Astrocyte (in vitro differentiated cells and primary cell): ENCODE measurements around the gene KCNG3. TPM values are rescaled to one million over a fixed set of nuclear protein-coding genes. Genes with fewer than 3 reads are reported as not detected.

Source experiments
- DNase-seq: peaks from one replicate; pipeline ENCODE4 v3.0.0-alpha.2; 2010; ENCODE audit warnings: low read depth
- FAIRE-seq: peaks from 2 replicates; lab custom pipeline; 2011; peaks lifted over from hg19 to GRCh38; lab: Jason Lieb, UNC
- H2AFZ ChIP-seq: 2 replicates; pipeline ENCODE4 v1.6.0; 2012; ENCODE audit warnings: low read depth, low read length, inconsistent platforms
- H3K27ac ChIP-seq: 2 replicates; pipeline ENCODE4 v1.5.1; 2011; ENCODE audit warnings: low read depth, low read length, inconsistent platforms
- H3K27me3 ChIP-seq: 2 replicates; pipeline ENCODE4 v1.6.0; 2011; ENCODE audit warnings: low read length, inconsistent platforms; ENCODE audit not compliant: insufficient read depth
- H3K36me3 ChIP-seq: 2 replicates; pipeline ENCODE4 v1.5.1; 2011; ENCODE audit warnings: low read length, inconsistent platforms; ENCODE audit not compliant: insufficient read depth
- H3K4me1 ChIP-seq: 2 replicates; pipeline ENCODE4 v1.5.1; 2011; ENCODE audit warnings: low read length, inconsistent platforms; ENCODE audit not compliant: insufficient read depth
- H3K4me2 ChIP-seq: 2 replicates; pipeline ENCODE4 v1.6.0; 2012; ENCODE audit warnings: low read length, inconsistent platforms
- H3K4me3 ChIP-seq: 2 replicates; pipeline ENCODE4 v1.5.1; 2011; ENCODE audit warnings: low read depth, mild to moderate bottlenecking, low read length, inconsistent platforms; ENCODE audit not compliant: insufficient read depth
- H3K79me2 ChIP-seq: 2 replicates; pipeline ENCODE4 v1.6.0; 2012; ENCODE audit warnings: mild to moderate bottlenecking, low read length, inconsistent platforms; ENCODE audit not compliant: insufficient read depth
- H3K9ac ChIP-seq: 2 replicates; pipeline ENCODE4 v1.6.0; 2012; ENCODE audit warnings: mild to moderate bottlenecking, low read length, inconsistent platforms
- H3K9me3 ChIP-seq: 2 replicates; pipeline ENCODE4 v1.5.1; 2012; ENCODE audit warnings: low read depth, mild to moderate bottlenecking, low read length, inconsistent platforms; ENCODE audit not compliant: insufficient read depth
- H4K20me1 ChIP-seq: 2 replicates; pipeline ENCODE4 v1.6.0; 2012; ENCODE audit warnings: low read length, inconsistent platforms; ENCODE audit not compliant: insufficient read depth
- H3K27ac Mint-ChIP-seq: one replicate; pipeline ENCODE4 v1.8.0; 2021; ENCODE audit warnings: mild to moderate bottlenecking, mixed read lengths; ENCODE audit not compliant: unreplicated experiment
- H3K27me3 Mint-ChIP-seq: one replicate; pipeline ENCODE4 v1.8.0; 2021; ENCODE audit warnings: low read depth, mixed read lengths; ENCODE audit not compliant: unreplicated experiment
- H3K36me3 Mint-ChIP-seq: one replicate; pipeline ENCODE4 v1.8.0; 2021; ENCODE audit warnings: low read depth, mixed read lengths; ENCODE audit not compliant: unreplicated experiment
- H3K4me1 Mint-ChIP-seq: one replicate; pipeline ENCODE4 v1.8.0; 2021; ENCODE audit warnings: low read depth, mixed read lengths; ENCODE audit not compliant: unreplicated experiment
- H3K4me3 Mint-ChIP-seq: one replicate; pipeline ENCODE4 v1.8.0; 2021; ENCODE audit warnings: mild to moderate bottlenecking, moderate library complexity, mixed read lengths; ENCODE audit not compliant: unreplicated experiment
- H3K9me3 Mint-ChIP-seq: one replicate; pipeline ENCODE4 v1.8.0; 2021; ENCODE audit warnings: mild to moderate bottlenecking, mixed read lengths; ENCODE audit not compliant: unreplicated experiment
- EZH2 ChIP-seq: IDR thresholded peaks from 2 replicates; pipeline ENCODE4 v1.6.1; 2012; ENCODE audit warnings: mild to moderate bottlenecking, low read length, inconsistent platforms; ENCODE audit not compliant: insufficient read depth
- total RNA-seq: library from RNA; stranded (reverse); gene quantifications from 2 replicates; pipeline ENCODE4 v1.2.1, GENCODE V29; 2021
- TF ChIP-seq, protein P1 (sequence below): IDR thresholded peaks from 2 replicates; pipeline ENCODE4 v1.5.1; 2011; ENCODE audit warnings: low read depth, mild to moderate bottlenecking, inconsistent platforms, low read length, moderate library complexity; ENCODE audit not compliant: insufficient read depth

Gene KCNG3
- total RNA-seq, 1 donor from 2014 or later = 0.20 TPM

DNA sequence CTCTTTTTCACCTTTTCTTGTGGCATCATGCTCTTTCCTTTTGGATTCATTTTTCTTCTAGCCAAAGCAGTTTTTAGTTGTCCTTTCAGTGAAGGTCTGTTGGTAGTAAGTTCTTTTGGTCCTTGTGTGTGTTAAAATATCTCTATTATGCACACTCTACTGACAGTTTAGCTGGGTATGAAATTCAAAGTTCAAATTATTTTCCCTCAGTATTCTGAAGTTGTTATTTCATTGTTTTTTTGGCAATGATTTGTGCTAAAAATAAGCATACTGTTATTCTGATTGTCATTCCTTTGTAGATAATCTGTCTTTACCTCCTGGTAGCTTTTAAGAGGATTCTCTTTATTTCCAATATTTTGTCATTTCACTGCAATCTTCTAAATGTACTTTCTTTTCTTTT, 79.6 kb downstream of the KCNG3 start:
- peaks cover 1% of the 10 kb centered on the region for H3K36me3 Mint-ChIP-seq
- H3K27me3 ChIP-seq = no peaks in the 10 kb centered on the region
- TF ChIP-seq EZH2 = no peak
- TF ChIP-seq, protein P1, sequence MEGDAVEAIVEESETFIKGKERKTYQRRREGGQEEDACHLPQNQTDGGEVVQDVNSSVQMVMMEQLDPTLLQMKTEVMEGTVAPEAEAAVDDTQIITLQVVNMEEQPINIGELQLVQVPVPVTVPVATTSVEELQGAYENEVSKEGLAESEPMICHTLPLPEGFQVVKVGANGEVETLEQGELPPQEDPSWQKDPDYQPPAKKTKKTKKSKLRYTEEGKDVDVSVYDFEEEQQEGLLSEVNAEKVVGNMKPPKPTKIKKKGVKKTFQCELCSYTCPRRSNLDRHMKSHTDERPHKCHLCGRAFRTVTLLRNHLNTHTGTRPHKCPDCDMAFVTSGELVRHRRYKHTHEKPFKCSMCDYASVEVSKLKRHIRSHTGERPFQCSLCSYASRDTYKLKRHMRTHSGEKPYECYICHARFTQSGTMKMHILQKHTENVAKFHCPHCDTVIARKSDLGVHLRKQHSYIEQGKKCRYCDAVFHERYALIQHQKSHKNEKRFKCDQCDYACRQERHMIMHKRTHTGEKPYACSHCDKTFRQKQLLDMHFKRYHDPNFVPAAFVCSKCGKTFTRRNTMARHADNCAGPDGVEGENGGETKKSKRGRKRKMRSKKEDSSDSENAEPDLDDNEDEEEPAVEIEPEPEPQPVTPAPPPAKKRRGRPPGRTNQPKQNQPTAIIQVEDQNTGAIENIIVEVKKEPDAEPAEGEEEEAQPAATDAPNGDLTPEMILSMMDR = no peak
- H3K27ac Mint-ChIP-seq = no peak overlapping the region
- no peak overlapping the region for H3K4me2 ChIP-seq
- no peak overlapping the region for H3K9ac ChIP-seq
- H3K79me2 ChIP-seq = no peaks in the 10 kb centered on the region
- H3K4me1 Mint-ChIP-seq = no peaks in the 10 kb centered on the region
- no peaks in the 10 kb centered on the region for H3K27me3 Mint-ChIP-seq
- no peaks in the 10 kb centered on the region for H3K9me3 ChIP-seq
- FAIRE-seq (no peak), DNase-seq (no peak)
- no peaks in the 10 kb centered on the region for H3K4me1 ChIP-seq
- H3K9me3 Mint-ChIP-seq = peaks cover 10% of the 10 kb centered on the region
- H3K4me3 ChIP-seq = no peak overlapping the region
- H3K27ac ChIP-seq = no peak overlapping the region
- H3K36me3 ChIP-seq = no peaks in the 10 kb centered on the region
- H3K4me3 Mint-ChIP-seq = no peak overlapping the region
- H2AFZ ChIP-seq = no peak overlapping the region
- no peaks in the 10 kb centered on the region for H4K20me1 ChIP-seq

DNA sequence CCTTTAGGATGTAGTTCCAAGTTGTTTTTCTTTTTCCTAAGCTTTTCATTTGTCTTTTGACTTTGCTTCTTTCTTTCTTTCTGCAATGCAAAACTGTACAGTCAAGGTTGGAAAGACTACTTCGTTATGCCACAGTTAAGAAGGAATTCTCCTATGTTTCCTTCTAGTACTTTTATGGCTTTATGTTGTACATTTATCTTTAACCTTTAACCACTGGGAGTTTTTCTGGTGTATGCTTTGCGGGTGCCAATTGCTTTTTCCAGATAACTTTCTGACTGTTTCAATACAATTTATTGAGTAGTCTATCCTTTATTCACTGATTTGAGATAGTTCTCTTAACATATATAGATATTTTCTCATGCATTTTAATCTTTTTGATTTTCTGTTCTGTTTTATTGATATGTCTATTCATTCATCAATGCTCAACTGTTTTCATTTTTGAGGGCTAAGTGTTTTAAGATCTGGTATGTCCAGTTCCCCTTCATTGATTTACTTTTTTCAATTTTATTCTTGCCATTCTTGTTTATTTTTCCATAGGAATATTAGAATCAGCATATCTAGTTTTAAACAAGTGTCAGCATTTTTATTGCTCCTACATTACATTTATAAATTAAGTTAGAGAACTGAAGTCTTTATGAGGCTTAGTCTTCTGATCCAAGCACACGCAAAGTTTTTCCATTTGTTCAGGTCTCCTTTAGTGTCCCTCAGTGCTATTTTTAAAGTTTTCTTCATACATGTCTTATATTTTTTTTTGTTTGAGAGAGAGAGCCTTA, 82.9 kb downstream of the KCNG3 start:
- no peaks in the 10 kb centered on the region for H3K79me2 ChIP-seq
- Mint-ChIP-seq H3K4me1 (no peaks in the 10 kb centered on the region), H3K27ac (no peak overlapping the region), H3K27me3 (no peaks in the 10 kb centered on the region), H3K4me3 (no peak overlapping the region), H3K36me3 (peaks cover 1% of the 10 kb centered on the region), H3K9me3 (peaks cover 10% of the 10 kb centered on the region)
- no peak for DNase-seq
- TF ChIP-seq, protein P1 = no peak
- no peak for TF ChIP-seq EZH2
- H3K9ac ChIP-seq = no peak overlapping the region
- H3K9me3 ChIP-seq = no peaks in the 10 kb centered on the region
- no peak overlapping the region for H3K27ac ChIP-seq
- H3K27me3 ChIP-seq = no peaks in the 10 kb centered on the region
- no peak overlapping the region for H3K4me2 ChIP-seq
- no peaks in the 10 kb centered on the region for H3K4me1 ChIP-seq
- no peak for FAIRE-seq
- no peak overlapping the region for H2AFZ ChIP-seq
- H3K36me3 ChIP-seq = no peaks in the 10 kb centered on the region
- H3K4me3 ChIP-seq = no peak overlapping the region
- no peaks in the 10 kb centered on the region for H4K20me1 ChIP-seq

DNA sequence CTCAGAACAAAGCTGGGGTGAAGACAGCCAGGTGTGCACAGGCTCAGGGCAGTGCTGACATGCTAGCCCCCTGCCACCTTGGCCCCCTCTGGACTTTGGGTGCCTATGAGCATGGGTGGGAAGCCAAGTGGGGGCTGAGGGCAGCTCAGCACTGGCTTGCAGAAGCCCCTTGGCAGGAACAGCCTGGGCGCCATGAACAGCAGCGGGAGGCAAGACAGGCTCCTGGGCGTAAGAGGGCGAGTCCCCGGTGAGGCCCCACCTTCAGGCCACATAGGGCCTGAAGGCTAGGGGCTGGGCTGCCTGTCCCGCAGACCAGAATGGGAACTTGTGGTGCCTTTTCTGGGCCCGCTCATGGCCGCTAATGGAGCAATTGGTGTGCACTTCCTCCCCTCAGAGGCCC, 85.8 kb downstream of the KCNG3 start:
- FAIRE-seq (no peak), DNase-seq (no peak)
- Mint-ChIP-seq H3K27ac (no peak overlapping the region), H3K27me3 (peaks cover 2% of the 10 kb centered on the region), H3K4me3 (no peak overlapping the region), H3K4me1 (no peaks in the 10 kb centered on the region), H3K9me3 (no peaks in the 10 kb centered on the region), H3K36me3 (no peaks in the 10 kb centered on the region)
- H4K20me1 ChIP-seq = no peaks in the 10 kb centered on the region
- H3K27ac ChIP-seq = no peak overlapping the region
- H3K4me2 ChIP-seq = no peak overlapping the region
- H3K9me3 ChIP-seq = no peaks in the 10 kb centered on the region
- TF ChIP-seq EZH2 = no peak
- TF ChIP-seq, protein P1 = no peak
- no peaks in the 10 kb centered on the region for H3K4me1 ChIP-seq
- no peak overlapping the region for H3K9ac ChIP-seq
- no peak overlapping the region for H2AFZ ChIP-seq
- no peaks in the 10 kb centered on the region for H3K79me2 ChIP-seq
- no peaks in the 10 kb centered on the region for H3K36me3 ChIP-seq
- H3K27me3 ChIP-seq = no peaks in the 10 kb centered on the region
- no peak overlapping the region for H3K4me3 ChIP-seq
